Stimulated activated CD4-positive, alpha-beta T cell treated with anti-CD3 and anti-CD28 coated beads, TNF-alpha, amount 100 ng/mL, for 48 hours (primary cell): ENCODE results near the gene SRMS.

Experiments
- DNase-seq, 3 donors: peaks; one replicate each; pipeline ENCODE4 v3.0.0-alpha.2; 2020; ENCODE audit warnings: low read depth in 3 of 3

The SRMS gene

DNA sequence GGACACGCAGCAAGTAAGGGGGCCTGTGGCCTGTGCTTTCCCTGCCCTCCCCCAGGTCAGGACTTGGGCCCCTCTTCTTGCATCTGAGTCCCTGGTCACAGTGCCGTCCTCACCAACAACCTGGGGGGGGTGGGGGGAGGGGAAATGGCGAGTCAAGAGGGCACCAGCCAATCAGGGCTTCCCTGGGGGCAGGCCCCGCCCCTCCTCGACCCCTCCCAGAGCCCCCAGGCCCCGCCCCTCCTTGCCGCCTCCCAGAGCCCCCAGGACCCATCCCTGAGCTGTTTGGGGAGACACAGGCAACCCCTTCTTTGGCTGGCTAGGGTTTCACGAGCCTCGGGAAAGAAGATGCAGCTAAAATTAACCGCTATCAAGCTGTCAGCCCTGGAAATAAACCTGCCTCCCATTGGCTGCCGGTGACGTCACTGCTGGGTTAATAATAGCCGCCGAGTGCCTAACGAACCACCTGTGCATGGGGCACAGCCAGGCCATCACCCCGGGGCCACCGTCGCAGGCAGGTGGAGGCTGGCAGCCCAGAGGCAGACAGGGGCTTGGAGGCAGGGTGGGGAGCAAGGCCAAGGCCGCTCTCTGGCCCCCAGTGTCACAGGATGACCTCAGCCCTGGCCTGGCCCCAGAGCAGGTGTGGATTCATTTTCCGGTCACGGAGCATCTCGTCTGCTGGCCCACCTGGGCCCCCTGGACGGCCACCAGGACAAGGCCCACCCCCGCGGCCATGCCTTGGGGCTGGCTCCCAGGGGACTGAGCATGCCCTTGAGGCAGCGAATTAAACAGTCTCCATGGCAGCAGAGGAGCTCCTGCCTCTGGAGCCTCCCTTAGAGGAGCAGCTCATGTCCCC lies 45.5 kb downstream of the SRMS start:
- DNase-seq: no peak

DNA sequence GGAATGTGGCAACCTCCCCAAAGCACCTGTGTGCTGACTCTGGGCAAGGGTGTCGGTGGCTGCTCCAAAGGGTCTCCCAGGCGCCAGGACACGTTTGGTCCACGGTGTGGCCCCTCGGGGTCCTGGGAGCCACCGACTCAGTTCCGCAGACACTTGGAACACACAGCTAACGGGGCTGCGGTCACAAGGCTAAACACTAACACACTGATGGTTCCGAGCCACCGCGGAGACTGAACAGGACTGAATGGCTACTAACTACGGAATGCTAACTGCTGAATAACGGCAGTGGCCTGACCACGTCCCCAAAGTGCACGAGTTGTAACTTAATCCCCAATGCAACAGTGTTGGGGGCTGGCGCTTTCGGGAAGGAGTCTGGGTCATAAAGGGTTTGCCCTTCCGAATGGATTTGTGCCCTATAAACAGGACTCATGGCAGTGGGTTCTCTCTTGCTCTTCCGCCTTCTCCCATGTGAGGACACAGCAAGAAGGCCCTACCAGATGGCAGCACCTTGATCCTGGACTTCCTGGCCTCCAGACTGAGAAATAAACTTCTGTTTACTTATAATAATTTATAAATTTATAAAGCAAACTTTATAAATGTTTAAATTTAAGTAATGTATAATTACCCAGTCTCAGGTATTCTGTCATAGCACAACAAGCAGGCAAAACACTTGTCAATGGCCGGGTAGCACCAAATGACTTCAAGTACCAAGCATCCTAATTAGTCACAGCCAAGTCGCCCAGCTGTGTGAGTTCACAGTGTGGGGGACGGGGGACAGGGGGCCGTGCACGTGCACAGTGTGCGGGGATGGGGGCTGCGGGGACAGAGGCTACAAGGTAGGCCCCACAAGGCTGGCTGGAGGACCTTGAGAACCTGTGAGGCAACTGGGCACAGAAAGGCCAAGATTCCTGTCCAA lies 46.4 kb downstream of the SRMS start:
- DNase-seq: no peak

DNA sequence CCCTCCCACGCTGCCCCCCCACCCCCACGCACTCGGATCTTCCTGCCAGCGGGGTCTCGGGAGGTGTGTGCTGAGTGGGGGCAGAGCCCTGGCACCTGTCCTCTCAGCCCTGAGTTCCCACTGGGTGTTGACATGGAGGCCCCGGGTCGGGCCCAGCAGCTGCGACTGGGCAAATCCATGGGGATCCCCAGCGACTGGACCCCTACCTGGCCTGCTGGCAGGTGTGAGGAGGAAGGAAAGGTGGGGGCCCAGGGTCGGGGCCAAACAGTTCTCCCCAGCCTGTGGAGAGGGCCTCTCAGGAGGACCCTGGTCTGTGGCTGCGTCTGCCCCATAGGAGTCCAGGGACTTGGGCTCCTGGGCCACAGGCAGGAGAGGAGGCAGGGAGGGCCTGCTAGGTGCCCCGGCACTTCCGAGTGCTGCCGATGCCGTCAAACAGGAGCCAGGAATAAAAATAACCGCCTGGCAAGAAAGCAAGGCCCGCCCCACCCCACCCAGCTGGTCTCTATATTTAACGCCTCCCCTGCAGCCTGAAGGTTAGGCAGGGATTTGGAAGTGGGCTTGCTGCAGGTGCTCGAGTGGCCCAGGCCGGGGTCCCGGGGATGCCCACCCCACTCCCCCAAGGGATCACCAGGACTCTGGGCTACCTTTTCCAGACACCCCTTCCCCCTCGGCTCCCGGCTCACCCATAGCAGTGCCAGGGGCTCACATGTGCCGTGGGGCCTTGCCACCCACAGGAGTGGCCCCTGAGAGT lies 47.2 kb downstream of the SRMS start:
- no peak for DNase-seq

DNA sequence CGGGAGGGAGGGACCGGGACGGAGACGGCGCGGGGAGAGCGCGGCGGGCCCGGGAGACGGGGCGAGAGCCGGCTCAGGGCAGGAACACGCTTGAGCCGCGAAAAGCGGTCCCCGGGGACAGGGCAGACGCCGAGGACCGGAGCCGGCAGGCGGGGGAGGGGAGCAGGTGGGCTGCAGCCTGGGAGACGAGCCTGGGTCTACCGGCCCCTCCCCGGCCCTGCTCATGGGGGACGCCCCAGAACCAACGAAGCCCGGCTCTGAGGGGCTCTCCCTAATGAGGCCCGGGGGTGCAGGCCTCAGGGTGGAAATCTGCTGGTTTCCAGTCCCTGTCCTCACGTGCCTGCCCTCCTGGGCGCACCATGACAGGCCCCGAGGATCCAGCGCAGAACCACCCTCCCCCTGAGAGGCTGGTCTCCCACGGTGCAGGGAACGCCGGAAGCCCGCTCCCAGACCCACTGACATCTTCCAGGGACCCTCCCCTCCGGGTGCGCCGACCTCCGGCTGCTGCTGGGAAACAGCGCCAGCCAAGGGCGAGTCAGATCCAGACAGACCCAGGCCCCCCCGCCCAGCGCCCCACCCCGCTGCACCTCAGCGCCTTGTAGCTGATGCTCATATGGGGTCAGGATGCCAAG lies 48.1 kb downstream of the SRMS start:
- no peak for DNase-seq

DNA sequence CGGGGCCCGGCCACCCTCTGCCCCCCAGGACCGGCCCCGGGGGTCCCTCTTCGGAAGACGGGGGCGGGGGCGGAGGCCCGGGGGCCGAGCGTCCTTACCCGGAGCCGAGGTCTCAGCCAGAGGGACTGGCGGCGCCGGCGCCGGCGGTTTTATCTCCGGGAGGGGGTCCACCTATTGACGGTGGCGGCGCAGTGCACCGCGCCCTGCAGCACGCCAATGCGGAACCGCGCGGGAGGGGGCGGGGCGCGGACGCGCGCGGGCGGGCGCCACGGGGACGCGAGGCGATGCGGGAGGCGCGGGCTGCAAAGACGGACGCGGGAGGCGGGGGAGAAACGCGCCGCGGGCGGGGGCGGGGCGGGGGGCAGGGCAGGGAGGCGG lies 48.6 kb downstream of the SRMS start, which contains the start of gene EEF1A2:
Gene EEF1A2, minus strand, starts transcription at position 124 of the 378 bp plus-strand sequence. CDS start 1,320 bp downstream, outside the sequence.
- no peak for DNase-seq

DNA sequence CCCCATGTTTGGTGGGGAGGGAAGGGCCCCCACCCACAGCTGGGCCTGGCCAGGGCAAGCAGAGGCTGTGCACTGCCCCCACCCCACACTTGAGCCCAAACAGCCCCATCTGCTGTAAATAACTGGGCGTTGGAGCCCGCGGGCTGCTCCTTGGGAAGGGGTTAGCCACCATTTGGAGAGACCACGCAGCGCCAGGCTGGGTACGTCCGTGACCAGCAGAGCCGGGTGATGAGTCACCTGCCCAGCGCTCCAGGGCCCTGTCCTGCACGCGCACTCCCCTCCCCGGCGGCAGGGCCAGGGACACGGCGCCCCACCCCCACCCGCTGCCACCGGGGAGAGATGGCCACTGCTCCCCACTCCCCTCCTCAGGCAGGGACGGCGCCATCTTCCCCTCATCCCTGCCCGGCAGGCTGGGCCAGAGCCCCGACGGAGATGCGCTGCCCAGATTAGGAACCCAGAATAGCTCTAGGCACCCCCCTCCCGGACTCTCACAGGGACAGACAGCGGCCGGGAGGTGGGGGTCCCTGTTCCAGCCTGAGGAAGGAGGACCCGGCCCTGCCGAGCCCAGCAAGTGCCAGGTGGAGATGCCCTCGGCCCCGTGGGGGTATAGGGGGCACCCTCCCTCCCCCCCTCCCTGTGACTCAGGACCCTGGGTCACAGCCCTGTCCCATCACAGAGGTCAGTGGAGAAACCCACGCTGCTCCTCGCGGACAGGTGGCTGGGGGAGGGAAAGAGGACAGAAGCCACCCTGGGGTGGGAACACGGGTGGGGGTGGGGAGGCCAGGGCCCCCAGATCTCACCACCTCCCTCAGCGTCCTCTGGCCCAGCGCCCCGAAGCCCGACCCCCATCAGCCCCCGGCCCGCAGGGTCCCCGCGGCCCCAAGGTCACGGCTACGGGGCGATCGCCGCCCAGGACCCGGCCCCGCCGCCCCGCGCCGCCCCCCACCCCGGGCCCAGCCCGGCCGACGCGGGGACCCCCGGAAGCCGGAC lies 49.3 kb downstream of the SRMS start:
- DNase-seq: no peak

DNA sequence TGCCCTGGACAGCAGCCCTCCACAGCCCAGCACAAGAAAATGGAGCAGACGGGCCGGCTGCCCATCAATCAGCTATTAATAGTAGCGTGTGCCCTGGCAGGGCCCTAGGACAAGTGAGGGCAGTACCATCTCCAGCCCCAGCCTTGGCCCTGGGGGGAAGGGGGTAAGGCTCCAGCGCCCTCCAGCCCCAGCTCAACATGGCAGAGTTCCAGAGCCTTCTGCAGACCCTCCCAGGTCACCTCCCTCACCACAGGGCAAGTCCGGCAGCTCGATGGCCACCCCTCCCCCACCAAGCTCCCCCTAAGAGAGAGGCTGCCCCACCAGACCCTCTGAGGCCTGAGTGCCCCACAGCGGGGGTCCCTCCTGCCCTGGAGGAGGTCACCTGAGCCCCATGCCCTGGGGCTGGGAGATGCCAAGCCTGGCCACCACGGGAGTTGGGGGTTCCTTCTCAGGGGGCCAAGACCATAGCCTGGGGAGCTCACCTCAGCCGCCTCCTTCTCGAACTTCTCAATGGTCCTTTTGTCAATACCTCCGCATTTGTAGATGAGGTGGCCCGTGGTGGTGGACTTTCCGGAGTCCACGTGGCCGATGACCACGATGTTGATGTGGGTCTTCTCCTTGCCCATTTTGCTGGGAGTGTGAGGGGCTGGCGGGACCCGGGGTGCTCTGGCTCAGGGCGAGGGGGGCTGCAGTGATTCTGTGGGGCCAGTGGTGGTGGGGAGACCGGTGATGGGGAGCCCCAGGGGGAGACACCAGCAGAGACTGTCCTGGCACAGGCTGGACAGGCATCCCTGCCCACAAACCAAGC lies 50.2 kb downstream of the SRMS start:
- no peak for DNase-seq

DNA sequence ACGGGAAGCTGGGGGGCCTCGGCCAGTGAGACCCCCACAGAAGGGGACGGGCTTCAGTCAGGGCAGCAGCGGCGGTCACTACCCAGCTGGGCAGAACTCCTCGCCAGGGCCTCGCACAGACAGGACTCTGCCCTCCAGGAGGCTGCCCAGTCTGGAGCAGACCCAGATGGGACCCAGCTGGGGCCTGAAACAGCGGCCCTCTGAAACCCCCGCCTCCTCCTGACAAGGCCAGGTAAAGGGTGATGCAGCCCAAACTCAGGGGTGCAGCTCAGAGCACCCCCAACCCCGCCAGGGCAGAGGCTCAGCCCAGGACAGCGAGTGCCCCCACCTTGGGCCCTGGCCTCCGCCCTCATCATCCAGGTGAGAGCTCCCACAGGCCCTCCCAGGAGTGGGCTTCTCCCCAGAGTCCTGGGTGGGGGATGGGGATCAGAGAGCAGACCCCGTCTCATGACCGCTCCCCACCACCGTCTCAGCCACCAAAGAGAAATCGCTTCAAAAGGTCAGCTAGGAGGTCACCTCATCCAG lies 50.9 kb downstream of the SRMS start:
- DNase-seq: no peak

DNA sequence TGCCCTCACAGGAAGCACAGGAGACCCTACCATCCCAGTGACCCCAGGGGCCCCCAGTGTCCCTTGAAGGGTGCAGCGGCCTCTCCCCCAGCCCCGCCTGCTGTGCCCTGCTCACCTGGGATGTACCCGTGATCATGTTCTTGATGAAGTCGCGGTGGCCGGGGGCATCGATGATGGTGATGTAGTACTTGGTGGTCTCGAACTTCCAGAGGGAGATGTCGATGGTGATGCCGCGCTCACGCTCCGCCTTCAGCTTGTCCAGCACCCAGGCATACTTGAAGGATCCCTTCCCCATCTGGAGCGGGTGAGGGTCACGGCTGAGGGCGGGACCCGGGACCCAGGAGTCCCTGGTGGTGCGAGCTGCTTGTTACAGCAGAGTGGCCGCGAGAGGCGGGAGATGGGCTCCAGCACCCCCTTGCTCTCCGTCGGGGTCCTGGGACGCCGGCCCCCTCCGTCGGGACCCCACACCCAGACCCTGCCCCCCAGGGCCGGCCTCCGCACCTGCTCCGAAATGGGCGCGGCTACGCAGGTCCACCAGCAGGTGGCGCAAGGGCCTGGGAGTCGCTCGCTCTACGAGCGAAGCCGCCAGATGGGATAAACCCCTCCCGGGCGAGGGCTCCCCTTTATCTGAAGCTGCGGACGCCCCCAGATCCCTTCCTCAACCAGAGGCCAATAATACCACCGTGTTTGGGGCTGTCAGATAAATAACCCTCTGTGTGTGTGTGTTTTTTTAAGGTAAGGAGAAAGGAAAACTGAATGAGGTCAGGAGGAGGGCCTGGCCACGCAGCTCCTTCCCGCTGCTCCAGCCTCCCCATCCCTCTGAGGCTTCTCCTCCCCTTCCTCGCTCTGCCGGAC lies 51.6 kb downstream of the SRMS start:
- DNase-seq: peak; percentile 37 to 79 (median 66)

DNA sequence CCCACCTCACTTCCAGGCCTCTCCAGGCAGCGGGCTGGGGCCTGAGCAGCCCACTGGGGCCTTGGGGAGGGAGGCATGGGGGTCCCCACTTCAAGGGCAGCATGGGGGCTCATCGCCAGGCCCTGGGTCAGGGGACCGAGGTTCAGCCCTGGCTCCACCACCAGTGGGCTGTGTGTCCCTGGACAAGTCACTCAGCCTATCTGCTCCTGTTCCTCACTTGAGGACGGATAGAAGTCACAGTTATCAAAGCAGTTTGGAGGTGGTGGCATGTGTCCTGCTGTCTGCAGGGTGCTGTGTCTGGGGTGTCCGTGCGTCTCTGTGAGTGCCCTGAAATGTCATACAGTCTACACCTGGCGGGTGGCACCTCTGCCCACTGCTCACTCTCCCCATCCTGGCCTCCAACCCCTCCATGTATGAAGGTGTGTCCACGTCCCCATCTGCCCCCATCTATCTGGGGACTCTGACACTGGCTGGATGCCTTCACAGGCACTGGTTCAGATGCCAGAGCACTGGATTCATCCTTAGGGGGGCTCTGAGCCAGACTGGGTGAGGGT lies 52.3 kb downstream of the SRMS start:
- DNase-seq: no peak

DNA sequence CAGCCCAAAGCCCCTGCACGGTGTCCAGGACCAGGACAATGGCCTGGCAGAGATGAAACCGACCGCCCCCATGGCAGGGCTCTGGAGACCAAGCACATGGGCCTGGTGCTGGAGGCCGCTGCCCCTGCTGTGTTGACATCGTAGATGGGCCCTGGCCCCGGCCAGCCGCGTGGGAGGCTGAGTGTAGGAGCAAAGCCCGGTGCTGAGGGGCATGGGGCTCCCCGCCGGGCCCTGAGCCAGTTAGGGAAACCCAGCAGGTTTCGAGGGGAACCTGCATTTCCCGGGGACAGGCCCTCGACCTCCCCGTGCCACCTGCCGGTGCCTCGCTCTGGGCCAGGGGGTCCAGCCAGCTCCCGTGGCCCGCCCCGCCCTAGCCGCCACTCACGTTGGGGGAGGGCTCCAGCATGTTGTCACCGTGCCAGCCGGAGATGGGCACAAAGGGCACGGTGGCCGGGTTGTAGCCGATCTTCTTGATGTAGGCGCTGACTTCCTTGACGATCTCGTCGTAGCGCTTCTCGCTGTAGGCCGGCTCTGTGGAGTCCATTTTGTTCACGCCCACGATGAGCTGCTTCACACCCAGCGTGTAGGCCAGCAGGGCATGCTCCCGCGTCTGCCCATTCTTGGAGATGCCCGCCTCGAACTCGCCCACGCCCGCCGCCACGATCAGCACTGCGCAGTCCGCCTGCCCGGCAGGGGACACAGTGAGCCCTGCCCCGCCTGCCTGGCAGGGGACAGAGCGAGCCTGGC lies 53.0 kb downstream of the SRMS start:
- no peak for DNase-seq

DNA sequence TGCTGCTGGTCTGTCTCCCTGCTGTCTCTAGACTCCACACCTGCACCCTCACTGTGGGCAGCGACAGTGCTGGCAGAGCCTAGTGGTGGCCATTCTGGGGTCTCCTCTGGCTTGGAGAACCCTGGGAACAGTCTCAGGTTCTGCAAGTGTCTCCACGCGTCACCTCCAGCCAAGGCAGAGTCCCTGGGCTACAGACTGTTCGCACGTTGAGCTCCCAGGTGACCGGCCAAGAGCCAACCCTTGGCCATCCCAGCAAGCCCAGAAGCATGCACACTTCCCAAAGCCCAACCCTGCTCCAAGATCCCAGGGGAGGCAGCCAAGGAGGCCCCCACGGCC lies 53.5 kb downstream of the SRMS start:
- no peak for DNase-seq

DNA sequence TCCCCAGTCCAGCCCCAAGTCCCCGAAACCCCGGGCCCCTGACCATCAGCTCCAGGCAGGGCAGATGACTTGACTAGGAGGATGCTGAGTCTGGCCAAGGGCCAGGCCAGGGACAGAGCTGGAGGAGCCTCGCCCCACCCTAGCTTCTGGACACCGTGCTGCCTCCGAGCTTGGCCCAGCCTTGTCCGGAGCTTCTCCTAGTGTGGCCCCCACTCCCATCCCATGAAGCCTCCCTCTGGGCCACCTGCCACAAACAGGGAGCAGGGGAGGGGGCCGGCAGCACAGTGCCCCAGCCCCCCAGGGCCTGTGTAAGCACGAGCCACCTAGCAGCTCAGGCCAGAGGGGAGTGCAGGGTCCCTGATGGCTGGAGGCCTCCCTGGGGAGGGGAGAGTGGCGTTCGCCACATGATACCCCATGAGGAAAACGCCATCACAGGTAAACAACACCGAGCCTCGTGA lies 54.0 kb downstream of the SRMS start:
- no peak for DNase-seq

DNA sequence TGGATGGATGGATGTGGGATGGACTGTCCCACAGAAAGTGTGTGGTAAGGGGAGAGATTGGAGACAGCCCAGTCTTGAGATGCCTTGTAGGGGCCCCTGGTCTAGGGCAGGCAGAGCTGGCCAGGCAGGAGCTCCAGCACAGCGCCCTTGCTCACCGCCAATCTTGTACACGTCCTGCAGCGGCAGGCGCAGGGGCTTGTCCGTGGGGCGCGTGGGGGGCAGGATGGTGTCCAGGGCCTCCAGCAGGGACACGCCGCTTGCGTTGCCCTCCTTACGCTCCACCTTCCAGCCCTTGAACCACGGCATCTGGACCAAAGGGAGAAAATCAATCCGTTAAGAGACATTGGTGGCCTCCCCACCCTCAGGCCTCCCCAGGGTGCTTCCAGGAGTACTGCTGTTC lies 54.6 kb downstream of the SRMS start:
- no peak for DNase-seq

DNA sequence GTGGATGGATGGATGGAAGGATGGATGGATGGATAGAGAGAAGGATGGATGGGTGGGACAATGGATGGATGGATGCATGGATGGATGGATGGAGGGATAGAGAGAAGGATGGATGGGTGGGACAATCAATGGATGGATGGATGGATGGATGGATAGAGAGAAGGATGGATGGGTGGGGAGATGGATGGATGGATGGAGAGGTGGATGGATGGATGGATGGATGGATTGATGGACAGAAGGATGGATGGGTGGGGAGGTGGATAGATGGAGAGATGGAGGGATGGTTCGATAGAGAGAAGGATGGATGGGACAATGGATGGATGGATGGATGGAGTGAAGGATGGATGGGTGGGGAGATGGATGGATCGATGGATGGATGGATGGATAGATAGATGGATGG lies 55.0 kb downstream of the SRMS start:
- no peak for DNase-seq

DNA sequence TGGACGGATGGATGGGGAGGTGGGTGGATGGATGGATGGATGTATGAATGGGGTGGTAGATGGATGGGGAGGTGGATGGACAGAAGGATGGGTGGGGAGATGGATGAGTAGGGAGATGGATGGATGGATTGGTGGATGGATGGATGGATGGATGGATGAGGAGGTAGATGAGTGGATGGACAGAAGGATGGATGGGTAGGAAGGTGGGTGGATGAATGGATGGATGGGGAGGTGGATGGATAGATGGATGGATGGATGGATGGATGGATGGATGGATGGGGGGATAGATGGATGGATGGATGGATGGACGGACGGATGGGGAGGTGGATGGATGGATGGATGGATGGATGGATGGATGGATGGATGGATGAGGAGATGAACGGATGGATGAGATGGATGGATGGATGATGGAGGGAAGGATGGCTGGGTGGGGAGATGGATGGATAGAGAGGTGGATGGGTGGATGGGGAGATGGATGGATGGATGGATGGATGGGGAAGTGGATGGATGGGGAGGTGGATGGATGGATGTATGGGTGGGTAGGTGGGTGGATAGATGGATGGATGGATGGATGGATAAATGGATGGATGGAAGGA lies 55.8 kb downstream of the SRMS start:
- DNase-seq: no peak

DNA sequence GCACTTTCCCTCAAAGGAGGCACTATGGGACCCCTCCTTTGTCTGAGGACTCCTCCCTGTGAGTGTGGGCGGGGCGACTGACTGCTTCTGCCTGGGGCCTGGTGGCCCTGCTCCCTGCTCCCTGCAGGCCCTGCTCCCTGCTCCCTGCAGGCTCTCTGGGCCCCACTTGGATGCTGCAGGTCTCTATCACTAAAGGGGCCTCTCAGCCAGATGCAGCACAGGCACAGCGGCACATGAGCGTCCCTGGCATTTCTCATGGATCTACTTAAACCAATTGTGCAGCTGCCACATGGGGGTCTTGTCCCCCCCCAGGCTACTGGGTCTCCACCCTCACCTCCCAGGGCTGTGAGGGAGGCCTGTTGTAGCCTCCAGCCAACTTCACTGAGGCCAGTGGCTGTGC lies 56.5 kb downstream of the SRMS start:
- DNase-seq: no peak
